Measurements from ENCODE around the gene HPCA.

DNA sequence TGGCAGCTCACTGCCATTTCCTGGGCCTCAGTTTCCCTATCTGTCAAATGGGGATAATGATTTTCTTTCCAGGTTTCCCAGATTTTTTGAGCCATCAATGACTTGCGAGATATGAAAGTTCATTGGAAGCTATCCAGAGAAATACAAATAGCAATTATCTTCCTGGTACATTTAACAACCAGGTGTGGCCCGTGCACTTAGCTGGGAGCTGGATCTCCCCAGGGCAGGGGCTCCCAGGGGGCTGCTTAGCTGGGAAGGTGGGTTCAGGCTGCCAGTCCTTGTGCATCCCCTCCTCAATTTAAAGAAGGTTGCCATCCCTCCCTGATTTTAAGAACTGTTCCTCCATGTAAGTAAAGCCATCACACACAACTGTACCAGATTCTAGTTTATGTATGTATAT lies 18.5 kb downstream of the HPCA start:
- TF ChIP-seq HDGF (IDR thresholded peaks at IDR 0.05; ENCODE audit: borderline replicate concordance) (no peak), BHLHE40 (IDR thresholded peaks at IDR 0.05; ENCODE audit: borderline replicate concordance) (no peak), CTBP1 (IDR thresholded peaks at IDR 0.05; ENCODE audit: borderline replicate concordance) (no peak), FOXK2 (IDR thresholded peaks at IDR 0.05) (no peak), ZNF384 (IDR thresholded peaks at IDR 0.05) (no peak), LEF1 (IDR thresholded peaks at IDR 0.05; ENCODE audit: borderline replicate concordance) (no peak), TARDBP (IDR thresholded peaks at IDR 0.05) (no peak), ELF4 (IDR thresholded peaks at IDR 0.05) (no peak), FOXM1 (IDR thresholded peaks at IDR 0.05; ENCODE audit: borderline replicate concordance) (no peak)
- TF ChIP-seq, protein P1, sequence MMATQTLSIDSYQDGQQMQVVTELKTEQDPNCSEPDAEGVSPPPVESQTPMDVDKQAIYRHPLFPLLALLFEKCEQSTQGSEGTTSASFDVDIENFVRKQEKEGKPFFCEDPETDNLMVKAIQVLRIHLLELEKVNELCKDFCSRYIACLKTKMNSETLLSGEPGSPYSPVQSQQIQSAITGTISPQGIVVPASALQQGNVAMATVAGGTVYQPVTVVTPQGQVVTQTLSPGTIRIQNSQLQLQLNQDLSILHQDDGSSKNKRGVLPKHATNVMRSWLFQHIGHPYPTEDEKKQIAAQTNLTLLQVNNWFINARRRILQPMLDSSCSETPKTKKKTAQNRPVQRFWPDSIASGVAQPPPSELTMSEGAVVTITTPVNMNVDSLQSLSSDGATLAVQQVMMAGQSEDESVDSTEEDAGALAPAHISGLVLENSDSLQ (IDR thresholded peaks at IDR 0.05): no peak

Measured in HEK293T (cell line).